ENCODE measurements around the gene TLK1. TPM values are rescaled to one million over a fixed set of nuclear protein-coding genes. Genes with fewer than 3 reads are reported as not detected.
"Not testable (repeated sequence)": the region's sequence is repeated elsewhere in the genome, so short reads cannot be mapped to it uniquely, and the experiment has no call there.

The TLK1 gene
- total RNA-seq, 2 donors from 2014 or later = 31.9 to 48.1 TPM

DNA sequence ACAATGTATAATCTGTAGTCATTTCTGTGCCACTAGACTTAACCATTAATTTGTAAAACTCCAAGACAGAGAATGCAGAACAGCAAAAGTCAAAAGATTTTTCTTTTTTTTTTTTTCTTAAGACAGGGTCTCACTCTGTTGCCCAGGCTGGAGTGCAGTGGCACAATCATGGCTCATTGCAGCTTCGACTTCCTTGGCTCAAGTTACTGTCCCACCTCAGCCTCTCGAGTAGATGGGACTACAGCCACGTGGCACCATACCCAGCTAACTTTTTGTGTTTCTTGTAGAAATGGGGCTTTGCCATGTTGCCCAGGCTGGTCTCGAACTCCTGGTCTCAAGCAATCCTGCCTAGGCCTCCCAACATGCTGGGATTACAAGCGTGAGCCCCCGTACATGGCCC lies 80.1 kb downstream of the TLK1 start:
- intact Hi-C loops (cut with DNase I) = no loop called here

DNA sequence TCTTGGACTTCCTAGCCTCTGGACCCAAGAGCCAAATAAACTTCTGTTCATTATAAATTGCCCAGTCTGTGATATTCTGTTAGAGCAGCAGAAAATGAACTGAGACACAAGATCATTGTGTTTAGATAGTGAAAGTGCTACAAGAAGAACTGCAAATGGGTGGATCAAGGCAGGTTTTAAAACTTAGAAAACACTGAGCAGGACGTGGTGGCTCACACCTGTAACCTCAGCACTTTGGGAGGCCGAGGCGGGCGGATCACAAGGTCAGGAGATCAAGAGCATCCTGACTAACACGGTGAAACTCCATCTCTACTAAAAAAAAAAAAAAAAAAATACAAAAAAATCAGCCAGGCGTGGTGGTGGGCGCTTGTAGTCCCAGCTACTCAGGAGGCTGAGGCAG lies 84.3 kb downstream of the TLK1 start:
- not testable (repeated sequence) for ATAC-seq, H3K27me3 ChIP-seq

More for the DNA sequence above, 80.1 kb downstream of the TLK1 start:
- H3K36me3 ChIP-seq (replicated peaks in 1 of 2; ENCODE audit: insufficient read depth in 1 of 2, low read depth in 2 of 2) = no peaks in the 10 kb centered on the region
- 90 to 92% methylated on average over 6 of the region's 6 CpGs for WGBS, 2 donors
- H3K27me3 ChIP-seq = no peaks in the 10 kb centered on the region
- peaks cover 18% of the 10 kb centered on the region for H3K4me1 ChIP-seq
- ATAC-seq (no peak), DNase-seq (no peak)
- TF ChIP-seq, protein P1, sequence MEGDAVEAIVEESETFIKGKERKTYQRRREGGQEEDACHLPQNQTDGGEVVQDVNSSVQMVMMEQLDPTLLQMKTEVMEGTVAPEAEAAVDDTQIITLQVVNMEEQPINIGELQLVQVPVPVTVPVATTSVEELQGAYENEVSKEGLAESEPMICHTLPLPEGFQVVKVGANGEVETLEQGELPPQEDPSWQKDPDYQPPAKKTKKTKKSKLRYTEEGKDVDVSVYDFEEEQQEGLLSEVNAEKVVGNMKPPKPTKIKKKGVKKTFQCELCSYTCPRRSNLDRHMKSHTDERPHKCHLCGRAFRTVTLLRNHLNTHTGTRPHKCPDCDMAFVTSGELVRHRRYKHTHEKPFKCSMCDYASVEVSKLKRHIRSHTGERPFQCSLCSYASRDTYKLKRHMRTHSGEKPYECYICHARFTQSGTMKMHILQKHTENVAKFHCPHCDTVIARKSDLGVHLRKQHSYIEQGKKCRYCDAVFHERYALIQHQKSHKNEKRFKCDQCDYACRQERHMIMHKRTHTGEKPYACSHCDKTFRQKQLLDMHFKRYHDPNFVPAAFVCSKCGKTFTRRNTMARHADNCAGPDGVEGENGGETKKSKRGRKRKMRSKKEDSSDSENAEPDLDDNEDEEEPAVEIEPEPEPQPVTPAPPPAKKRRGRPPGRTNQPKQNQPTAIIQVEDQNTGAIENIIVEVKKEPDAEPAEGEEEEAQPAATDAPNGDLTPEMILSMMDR (IDR thresholded peaks at IDR 0.05) = no peak
- no peak for TF ChIP-seq POLR2A (IDR thresholded peaks at IDR 0.05)
- no peak overlapping the region for H3K4me3 ChIP-seq
- no peak overlapping the region for H3K27ac ChIP-seq
- H3K9me3 ChIP-seq = peaks cover 0 to 7% (median 0%) of the 10 kb centered on the region in 3 donors

DNA sequence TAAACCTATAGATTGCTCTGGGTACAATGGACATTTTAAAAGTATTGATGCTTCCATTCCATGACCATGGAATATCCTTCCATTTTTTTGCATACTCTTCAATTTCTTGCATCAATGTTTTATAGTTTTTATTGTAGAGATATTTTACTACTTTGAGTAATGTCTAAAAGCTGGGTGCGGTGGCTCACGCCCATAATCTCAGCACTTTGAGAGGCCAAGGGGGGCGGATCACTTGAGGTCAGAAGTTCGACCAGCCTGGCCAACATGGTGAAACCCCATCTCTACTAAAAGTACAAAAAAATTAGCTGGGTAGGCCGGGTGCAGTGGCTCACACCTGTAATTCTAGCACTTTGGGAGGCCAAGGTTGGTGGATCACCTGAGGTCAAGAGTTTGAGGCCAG lies 88.5 kb downstream of the TLK1 start:
- 96 to 97% methylated on average over 5 of the region's 5 CpGs for WGBS, 2 donors
- peaks cover 0 to 4% (median 0%) of the 10 kb centered on the region in 3 donors for H3K9me3 ChIP-seq
- H3K4me1 ChIP-seq = no peaks in the 10 kb centered on the region
- intact Hi-C loops (cut with DNase I) = no loop called here
- H3K27ac ChIP-seq = no peak overlapping the region
- no peak for TF ChIP-seq POLR2A (IDR thresholded peaks at IDR 0.05)
- TF ChIP-seq, protein P1 (IDR thresholded peaks at IDR 0.05) = no peak
- DNase-seq (no peak), ATAC-seq (no peak)
- no peaks in the 10 kb centered on the region for H3K27me3 ChIP-seq
- no peaks in the 10 kb centered on the region for H3K36me3 ChIP-seq (replicated peaks in 1 of 2; ENCODE audit: insufficient read depth in 1 of 2, low read depth in 2 of 2)
- no peak overlapping the region for H3K4me3 ChIP-seq

More for the DNA sequence above, 84.3 kb downstream of the TLK1 start:
- H3K4me3 ChIP-seq; intact Hi-C loops (cut with DNase I); DNase-seq; H3K4me1 ChIP-seq; H3K9me3 ChIP-seq; H3K36me3 ChIP-seq (replicated peaks in 1 of 2; ENCODE audit: insufficient read depth in 1 of 2, low read depth in 2 of 2); H3K27ac ChIP-seq: not testable (repeated sequence)
- WGBS, 2 donors = 95 to 98% methylated on average over 7 of the region's 7 CpGs

DNA sequence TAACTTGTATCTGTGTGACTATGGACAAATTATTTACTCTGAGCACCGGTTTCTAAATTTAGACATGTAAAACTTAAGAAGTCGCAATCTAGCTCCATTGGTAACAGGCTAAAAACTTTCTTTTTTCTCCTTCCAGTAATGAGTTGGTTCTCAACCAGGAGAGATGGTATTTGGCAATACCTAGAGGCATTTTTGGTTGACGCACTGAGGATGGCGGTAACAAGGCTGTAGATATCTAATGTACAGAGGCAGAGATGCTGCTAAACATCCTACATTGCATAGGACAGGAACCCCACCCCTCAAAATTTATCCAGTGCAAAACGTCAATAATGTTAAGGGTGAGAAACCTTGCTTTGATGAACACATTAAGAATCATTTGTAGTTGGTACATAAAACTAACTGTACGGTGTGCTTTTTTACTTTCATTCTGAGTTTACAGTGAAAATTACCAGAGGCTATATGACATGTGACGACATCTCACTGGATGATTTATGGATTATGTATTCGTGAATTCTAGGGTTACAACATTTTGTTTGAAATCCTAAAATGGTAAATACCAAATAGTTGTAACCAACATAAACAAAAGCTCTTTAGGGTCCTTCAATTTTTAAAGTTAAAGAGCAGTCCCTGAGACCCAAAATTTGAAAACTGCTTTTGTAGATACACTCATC lies 91.3 kb downstream of the TLK1 start:
- intact Hi-C loops (cut with DNase I) = no loop called here
- H3K27ac ChIP-seq = no peak overlapping the region
- peaks cover 0 to 4% (median 0%) of the 10 kb centered on the region in 3 donors for H3K9me3 ChIP-seq
- TF ChIP-seq, protein P1 (IDR thresholded peaks at IDR 0.05) = no peak
- no peak for TF ChIP-seq POLR2A (IDR thresholded peaks at IDR 0.05)
- 87 to 90% methylated on average over 8 of the region's 8 CpGs for WGBS, 2 donors
- no peak for DNase-seq
- no peaks in the 10 kb centered on the region for H3K27me3 ChIP-seq
- no peak for ATAC-seq
- no peak overlapping the region for H3K4me3 ChIP-seq
- H3K4me1 ChIP-seq = peaks cover 6% of the 10 kb centered on the region
- no peaks in the 10 kb centered on the region for H3K36me3 ChIP-seq (replicated peaks in 1 of 2; ENCODE audit: insufficient read depth in 1 of 2, low read depth in 2 of 2)

DNA sequence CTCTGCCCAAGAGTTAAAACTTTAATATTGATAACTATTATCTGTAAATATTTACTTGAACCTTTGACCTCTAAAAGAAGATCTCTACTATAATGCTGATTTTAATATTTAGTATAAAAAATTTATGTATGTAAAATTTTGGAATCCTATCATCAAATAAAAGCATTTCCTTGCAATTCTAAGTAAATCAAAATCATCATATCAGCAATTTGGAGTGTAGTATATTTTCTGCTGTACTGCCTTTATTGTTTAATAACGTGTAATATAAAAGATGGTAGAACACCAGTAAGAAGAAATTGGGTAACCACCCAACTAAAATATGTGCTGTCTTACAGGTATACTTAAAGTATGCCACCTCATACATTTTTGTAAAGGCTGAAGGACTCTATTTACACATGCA lies 94.6 kb downstream of the TLK1 start:
- Histone ChIP-seq H3K27me3 (no peaks in the 10 kb centered on the region), H3K4me1 (peaks cover 6% of the 10 kb centered on the region), H3K4me3 (no peak overlapping the region), H3K36me3 (replicated peaks in 1 of 2; ENCODE audit: insufficient read depth in 1 of 2, low read depth in 2 of 2) (no peaks in the 10 kb centered on the region), H3K9me3 (peaks cover 0 to 4% (median 0%) of the 10 kb centered on the region in 3 donors), H3K27ac (no peak overlapping the region)
- no peak for TF ChIP-seq POLR2A (IDR thresholded peaks at IDR 0.05)
- ATAC-seq = no peak
- WGBS, 2 donors = 83 to 89% methylated on average over 1 of the region's 1 CpG
- intact Hi-C loops (cut with DNase I) = no loop called here
- no peak for DNase-seq

DNA sequence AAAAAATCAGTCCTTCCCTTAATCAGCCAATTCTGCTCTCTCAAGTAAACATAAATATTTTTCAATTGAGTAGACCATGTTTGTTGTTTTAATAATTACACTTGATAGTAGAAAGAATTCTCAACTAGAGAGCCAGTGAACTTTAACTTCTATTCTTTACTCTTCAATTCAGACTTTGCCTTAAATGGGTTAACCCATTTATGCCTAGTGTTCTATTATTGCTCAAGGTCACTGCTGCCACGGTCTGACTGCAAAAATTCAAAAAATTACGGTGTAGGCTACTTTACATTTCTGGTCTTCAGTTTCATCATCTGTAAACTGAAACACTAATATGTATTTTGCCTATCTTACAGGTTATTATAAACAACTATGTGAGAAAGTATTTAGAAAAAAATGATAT lies 103.1 kb downstream of the TLK1 start:
- intact Hi-C loops (cut with DNase I) = no loop called here
- TF ChIP-seq, protein P1 (IDR thresholded peaks at IDR 0.05) = no peak
- no peak for TF ChIP-seq POLR2A (IDR thresholded peaks at IDR 0.05)
- Histone ChIP-seq H3K4me1 (no peaks in the 10 kb centered on the region), H3K27me3 (no peaks in the 10 kb centered on the region), H3K36me3 (replicated peaks in 1 of 2; ENCODE audit: insufficient read depth in 1 of 2, low read depth in 2 of 2) (peaks cover 0 to 3% of the 10 kb centered on the region in 2 donors), H3K27ac (no peak overlapping the region), H3K4me3 (no peak overlapping the region), H3K9me3 (no peaks in the 10 kb centered on the region)
- DNase-seq (no peak), ATAC-seq (no peak)
- 24 to 41% methylated on average over 2 of the region's 2 CpGs for WGBS, 2 donors
